HG03095 (cell line): ENCODE results near the gene ZNF750.

Source experiments
- ATAC-seq: cut with Tn5 transposase; IDR thresholded peaks from one replicate; pipeline ENCODE4 v1.9.1; 2021; ENCODE audit warnings: moderate library complexity; ENCODE audit not compliant: unreplicated experiment

ZNF750 gene

DNA sequence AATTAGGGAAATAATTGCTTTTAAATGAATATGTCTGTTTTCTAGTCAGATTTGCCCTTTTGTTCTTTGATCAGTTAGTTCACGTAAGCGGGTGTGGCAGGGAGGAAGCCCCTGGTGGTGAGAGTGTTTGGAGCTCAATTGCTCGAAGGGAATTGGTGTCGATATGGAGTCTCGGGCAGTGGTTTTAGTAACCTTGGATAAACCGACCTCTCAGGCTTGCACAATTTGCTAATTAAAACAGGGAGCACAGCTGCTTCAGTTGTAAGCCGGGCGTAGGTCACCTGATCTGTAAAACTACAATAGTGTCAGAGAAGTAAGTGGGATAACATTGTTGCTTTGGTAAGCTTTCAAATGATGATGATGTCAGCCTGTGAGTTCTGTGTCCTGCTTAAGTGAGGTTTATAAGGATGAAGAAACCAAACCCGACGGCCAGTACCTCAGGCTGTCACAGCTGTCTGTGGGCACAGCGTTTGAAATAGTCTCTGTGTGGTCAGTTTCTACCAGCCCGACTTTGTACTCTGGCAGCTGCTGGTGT is 2.9 kb downstream of the ZNF750 start:
- ATAC-seq: no peak

DNA sequence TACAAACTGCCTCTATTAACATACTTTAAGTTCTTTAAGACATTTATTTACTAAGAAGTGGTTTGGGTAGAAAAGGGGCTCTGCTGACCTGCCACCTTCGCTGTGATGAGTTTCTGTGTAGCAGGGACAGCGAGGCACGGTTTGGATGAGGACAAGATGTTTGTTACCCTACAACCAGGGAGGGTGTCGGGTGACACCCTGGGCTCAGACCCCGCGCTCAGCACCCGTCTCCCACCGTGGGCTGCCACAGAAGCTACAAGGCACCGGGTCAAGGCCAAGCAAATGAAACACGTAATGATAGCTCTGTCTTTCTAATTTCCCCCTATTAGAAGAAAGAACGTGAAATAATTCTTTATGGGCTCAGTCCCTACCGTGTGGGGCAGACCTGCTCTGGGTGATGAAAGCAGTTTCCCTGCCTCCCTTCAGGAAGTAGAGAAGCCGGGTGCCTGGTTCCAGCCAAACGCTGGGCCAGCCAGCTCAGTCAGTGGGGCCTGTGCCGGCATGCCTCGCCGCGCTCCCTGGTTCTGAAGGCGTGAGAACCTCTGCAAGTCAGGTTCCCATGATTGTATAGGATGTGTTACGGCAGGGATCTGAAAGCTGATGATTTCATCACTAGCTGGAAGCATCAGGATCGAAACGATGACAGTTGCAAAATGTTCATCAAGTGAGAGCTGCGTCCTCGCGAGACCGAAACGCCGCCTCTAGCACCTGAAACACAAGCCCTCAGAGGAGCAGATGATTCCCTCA is 3.9 kb downstream of the ZNF750 start:
- no peak for ATAC-seq

DNA sequence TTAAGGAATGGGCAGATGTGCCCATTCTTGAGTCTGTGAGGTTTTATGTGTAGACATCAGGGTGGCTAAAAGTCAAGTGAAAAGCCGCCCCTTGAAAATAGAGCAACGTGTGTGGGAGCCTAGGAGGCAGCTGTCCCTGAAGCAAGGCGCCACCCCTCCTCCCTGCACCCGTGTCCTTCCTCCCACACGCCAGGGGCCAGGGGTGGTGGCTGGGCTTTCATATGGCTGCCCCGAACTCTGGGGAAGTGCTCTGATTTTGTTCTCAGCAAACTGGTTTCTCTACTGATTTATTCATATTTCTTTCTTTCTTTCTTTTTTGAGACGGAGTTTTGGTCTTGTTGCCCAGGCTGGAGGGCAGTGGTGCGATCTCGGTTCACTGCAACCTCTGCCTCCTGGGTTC is 4.7 kb downstream of the ZNF750 start:
- no peak for ATAC-seq

DNA sequence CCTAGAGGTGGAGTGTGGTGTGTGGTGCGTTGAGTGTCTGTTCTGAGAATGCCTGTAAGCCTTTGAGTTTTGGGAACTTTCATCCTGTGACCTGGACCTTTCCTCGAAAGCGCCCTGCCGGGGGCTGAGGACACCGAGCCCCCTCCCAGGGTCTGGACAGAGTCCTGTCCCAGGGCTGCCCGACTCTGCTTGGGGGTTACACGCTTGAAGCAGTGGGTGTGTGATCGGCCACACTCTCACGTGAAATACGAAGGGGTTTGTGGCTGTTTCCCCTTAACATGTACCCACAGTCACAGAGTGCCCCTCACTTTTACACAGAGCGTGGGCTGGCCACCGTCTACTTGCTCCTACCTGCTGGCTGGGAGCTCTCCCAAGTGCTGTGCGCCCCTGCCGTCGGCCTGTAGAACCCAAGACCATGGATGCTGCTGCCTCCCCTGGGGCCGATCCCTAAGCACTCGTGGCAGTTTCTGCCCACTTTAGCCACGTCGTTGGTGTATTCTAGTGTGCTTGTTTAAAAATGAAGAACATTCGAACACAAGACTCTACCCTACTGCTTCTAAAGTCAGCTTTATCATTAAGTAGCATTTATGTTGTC is 6.8 kb downstream of the ZNF750 start:
- ATAC-seq: no peak

DNA sequence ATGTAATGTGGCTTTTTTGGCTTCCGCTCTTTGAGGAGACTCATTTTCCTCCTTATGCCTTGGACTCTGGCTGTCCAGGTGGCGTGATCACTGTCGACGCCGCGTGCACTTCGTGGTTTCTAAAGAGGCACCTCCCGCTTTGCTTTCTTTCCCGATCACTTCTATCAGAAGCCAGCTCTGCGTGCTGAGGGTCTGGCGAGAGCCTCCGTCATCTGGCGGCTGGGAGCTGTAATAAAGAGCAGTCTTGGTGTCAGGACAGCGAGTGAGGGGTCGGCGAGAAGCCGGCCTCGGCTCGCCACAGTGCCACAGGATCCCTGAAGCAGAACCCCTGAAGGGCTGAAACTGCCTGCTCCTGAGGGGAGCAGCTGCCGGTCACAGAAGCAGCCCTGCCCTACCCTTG is 7.4 kb downstream of the ZNF750 start:
- no peak for ATAC-seq

DNA sequence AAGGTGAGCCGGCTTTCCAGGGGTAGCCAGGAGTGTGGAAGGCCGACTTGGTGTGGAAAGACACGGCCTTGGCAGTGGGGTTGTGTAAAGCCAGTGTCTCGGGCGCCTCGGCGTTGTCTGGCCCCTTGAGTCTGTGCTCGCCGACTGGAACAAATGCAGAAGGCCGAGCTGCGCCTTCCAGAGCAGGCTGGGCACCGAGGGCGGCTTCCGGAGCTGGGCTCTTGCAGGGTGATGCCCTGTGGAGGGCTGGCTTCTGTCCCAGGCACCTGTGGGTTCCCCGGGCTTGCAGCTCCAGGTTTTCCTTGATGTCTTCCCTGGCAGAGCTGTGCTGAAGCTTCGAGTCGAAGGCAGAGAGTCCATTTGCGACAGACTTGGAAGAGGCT is 8.0 kb downstream of the ZNF750 start:
- ATAC-seq: no peak

DNA sequence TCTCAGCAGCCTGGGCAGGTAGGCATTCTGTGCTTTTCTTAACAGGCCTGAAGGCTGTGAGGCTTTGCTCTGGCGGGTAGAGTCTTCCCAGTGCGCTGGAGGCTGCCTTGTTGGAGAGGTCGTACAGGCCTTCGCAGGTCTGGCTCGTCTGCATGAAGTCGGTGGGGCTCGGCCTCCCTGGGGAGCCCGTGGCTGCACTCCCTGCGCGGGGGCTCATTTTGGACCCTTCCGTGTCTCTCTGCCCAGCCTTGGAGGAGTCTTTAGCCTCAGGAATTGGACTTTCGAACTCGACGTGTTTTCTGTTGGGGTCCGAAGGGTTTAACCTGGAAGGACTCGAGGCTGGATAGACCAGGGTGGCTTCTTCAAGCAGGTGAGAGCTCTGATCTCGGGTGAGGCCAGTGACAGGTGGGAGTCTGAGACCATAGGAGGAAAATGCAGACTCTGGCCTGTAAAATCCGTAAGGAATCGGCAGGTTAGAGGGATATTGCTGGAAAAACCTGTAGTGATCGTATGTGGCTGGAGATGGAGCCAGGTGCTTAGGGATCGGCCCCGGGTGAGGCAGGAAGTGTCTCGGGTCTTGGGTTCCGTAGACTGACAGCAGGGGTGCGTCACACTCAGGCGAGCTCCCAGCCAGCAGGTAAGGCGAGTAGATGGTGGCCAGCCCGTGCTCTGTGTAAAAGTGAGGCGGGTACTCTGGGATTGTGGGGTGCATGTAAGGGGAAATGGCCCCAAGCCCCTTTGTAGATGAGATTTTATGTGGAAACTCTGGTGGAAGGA is 8.6 kb downstream of the ZNF750 start:
- ATAC-seq: no peak

DNA sequence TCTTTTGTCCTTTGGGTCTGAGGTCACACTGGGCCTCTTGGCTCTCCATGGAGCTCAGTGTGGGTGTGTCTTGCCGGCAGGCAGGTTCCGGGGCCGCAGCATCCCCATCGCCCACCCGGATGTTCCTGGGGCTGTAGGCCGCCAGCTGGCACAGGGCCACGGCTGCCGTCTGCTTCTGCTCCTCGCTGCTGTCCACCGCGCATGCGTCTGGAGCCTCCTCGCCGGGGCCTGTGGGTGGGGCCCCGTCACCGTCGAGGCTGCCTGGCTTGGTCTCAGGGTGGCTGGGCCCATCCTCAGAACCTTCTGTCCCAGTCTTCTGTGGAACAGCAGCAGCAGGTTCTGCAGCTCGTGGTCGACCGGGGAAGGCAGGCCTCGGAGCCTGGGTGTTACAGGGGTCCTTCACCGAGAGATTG is 9.6 kb downstream of the ZNF750 start:
- ATAC-seq: no peak

DNA sequence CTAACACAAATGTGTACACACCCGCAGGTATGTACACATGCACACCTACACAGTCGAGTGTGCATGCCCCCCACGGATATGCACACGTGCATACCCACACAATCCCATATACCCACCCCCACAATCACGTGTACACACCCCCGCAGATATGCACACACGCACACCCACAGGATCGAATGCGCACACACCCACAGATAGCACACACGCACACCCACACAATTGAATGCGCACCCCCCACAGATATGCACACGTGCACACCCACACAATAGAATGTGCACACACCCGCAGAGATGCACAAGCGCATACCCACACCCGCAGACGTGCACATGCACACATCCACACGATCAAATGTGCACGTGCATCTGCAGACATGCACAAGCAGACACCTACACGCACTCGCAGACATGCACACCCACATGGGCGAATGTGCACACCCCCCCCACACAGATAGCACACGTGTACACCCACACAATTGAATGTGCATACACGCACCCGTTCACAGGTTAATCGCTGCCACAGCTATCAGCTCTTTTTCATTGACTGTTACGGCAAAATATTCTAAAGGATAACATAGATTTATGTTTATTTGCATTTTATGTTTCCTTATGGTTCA is 10.8 kb downstream of the ZNF750 start:
- no peak for ATAC-seq

DNA sequence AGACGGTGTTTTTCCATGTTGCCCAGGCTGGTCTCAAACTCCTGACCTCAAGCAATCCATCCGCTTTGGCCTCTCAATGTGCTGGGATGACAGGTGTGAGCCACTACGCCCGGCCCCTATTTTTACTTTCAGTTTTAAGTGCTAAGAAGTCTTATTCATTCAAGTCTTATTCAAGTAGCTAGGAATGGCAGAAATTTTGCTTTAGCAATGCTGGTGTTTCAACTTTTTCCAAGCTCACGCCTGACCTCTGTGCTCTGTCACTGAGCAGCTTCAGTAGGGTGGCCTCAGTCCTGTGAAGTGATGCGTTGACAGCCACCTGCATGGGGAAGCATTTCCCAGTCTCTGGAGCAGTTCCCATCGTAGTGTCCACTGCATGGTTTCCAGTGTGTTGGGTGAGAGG is 12.9 kb downstream of the ZNF750 start:
- ATAC-seq: no peak

DNA sequence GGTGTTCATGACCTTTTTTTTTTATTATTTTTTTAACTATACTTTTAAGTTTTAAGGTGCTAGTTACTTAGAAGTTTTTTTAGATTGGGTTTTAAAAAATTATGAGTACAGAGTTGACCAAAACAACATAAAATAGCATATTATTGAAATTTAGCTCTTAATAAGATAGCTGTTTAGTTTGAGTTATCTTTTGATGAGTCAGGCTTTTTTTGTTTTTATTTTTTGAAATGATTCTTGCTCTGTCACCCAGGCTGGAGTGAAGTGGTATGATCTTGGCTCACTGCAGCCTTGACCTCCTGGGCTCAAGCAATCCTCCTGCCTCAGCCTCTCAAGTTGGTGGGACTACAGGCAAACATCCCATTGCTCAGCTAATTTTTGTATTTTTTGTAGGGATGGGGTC is 13.6 kb downstream of the ZNF750 start:
- no peak for ATAC-seq

DNA sequence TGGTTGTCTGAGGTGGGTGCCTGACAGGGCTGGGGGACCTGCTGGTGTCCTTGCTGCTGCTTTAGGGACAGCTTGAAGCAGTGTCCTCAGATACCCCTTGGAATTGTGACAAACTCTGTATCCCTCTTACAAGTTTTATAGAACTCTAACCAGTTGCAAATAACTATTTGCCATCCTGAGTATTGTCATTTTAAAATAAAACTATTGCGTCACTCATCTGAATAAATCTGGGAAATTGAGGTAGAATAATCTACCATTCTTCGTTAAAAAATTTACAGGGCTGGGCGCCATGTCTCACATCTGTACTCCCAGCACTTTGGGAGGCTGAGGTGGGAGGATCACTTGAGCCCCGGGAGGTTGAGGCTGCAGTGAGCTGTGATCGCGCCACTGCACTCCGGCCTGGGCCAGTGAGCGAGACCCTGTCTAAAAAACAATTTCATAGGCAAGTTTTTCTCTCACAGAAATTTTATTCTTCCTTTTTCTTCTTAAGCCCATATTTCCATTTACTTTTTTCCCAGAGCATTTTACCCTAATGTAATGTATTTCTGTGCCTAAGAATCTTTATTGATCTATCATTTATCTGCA is 14.2 kb downstream of the ZNF750 start:
- no peak for ATAC-seq

DNA sequence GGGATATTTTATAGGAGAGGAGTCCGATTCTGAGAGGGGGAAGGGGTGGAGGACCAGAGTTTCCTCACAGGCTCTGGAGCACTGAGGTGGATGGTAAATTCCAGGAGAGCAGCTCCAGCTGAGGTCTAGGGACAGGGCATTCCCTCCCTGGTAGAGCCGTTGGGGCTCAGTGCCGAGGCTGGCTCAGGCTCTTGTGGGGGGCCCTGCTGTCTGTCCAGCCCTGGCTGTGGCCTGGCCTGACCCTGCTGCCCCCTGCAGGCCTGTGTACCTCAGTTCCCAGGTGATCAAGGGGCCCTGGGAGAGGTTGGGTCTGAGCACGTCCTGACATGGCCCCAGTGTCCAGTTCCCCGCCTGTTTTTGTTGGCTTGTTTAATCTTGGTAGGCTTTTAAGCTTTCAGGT is 16.8 kb downstream of the ZNF750 start:
- no peak for ATAC-seq

DNA sequence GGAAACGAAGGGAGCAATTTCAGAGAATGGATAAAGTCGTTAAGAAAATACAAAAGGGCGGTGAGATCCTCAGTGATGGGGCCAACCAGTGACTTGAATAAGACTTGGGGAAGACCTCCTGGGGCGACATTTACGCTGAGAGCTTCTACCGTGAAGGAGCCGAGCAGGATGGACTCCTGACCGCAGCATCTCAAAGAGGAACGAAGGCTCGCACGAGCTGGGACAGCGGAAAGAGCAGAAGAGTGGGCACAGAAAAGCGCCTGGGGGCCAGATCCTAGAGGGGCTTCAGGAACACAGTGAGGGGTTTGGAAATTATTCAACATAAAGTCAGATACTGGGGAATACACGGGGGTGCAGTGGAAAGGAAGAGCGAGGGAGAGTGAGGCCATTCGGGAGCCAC is 17.5 kb downstream of the ZNF750 start:
- no peak for ATAC-seq

DNA sequence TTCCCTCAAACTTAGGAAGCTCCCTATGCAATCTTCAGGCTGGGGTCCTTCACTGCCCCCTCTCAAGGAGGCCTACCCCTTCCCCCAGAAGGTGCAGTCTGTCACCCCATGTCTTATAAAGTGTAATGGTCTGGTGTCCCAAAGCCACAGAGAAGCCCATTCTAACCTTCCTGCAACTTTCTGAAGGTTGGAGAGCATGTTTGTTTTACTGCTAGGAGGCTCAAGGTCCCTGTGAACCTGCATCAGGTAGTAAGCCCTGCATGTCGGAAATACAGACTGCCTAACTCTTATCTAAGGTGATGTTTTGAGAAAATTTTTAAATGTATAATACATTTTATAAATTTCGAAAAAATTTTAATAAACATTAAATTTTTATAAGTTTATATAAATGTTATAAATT is 18.3 kb downstream of the ZNF750 start:
- no peak for ATAC-seq

DNA sequence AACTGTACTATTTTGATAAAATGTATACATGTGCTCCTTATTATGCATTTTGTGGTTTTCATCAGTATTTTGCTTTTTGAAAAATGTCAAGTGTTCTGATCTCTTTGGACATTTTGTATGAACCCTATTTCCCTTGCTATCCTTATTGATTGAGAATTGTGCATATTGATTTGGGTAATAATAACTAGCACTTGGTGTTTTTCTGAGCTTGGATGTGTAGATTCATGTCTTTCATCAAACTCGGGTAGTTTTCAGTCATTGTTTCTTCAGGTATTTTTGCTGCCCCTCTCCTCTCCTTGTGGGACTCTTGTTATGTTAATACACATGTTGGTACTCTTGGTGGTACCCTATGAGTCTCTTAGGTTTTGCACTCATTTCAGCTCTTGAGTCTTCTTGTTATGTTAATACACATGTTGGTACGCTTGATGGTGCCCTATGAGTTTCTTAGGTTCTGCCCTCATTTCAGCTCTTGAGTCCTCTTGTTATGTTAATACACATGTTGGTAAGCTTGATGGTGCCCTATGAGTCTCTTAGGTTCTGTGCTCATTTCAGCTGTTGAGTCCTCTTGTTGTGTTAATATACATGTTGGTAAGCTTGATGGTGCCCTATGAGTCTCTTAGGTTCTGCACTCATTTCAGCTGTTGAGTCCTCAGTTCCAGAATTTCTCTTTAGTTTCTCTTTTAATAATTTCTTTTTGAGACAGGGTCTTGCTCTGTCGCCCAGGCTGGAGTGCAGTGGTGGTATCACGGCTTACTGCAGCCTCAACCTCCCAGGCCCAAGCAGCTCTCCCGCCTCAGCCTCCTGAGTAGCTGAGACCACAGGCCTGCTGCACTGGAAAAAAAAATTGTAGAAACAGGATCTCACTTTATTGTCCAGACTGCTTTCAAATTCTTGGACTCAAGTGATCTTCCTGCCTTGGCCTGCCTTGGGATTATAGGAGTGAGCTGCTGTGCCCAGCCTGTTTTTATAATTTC is 19.3 kb downstream of the ZNF750 start:
- ATAC-seq: no peak

DNA sequence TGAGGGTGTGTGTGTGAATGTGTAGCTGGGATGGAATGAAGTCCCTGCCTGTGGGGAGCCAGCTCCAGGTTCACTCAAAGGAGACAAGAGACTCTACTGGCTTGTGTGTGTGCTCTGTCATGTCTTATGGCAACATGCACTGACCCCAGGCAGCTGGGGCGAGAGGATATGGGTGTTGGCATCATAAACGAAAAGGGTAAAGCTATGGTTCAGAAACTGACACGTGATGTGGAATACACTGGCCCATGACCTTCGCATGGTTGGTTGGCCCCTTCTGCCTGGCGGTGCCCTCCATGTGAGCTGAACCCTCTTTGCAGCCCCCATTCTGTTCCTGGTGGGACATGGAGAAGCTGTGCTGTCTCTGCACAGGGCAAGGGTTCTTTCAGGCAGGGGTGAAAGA is 21.9 kb downstream of the ZNF750 start:
- no peak for ATAC-seq

DNA sequence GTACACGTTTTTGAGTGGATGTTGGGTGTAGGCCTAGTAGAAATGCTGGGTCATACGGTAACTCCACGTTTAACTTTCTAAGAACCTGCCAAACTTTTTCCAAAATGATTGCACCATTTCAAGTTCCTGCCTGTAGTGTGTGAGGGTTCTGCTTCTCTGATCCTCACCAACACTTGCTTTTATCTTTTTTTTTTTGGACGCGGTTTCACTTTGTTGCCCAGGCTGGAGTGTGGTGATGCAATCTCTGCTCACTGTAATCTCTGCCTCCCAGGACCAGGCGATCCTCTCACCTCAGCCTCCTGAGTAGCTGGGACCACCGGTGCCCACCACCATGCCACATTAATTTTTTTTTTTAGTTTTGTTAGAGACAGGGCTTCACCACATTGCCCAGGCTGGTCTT is 23.5 kb downstream of the ZNF750 start:
- no peak for ATAC-seq

DNA sequence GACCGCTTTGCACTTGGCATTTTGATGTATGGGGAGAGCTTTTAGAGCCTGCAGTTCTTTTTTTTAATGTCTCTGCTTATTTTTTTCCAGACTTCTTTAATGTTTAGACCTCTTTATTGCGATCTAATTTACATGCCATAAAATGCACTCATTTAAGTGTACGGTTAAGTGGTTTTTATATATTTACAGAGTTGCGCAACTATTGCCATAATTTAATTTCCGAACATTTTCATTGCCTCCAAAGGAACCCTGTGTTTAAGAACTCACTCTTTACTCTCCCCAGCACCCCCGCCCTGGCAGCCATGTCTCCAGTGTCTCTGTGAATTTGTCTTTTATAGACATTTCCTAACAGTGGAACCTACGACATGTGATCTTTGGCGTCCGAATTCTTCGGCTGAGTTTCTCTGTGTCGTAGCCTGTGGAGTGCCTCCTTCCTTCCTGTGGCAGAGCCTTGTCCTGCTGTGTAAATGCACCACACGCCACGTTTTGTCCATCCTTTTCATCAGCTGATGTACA is 24.0 kb downstream of the ZNF750 start:
- no peak for ATAC-seq

DNA sequence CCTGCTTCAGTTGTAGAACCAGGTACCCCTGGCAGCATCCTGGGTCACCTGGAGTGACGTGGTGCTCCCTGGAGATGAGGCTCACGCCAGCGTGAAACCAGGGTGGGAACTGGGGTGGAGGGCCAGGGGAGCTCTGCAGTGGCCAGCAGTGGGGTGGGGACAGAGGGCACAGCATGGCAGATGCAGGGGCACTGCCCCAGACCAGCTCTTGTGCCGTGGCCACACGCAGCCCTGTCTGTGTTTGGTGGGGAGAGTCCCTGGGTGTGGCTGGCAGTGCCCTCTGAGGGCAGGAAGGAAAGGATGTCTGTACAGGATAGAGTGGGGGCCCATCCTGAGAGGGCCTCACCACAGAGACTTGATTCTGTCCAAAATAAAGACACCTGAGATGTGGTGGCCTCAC is 24.5 kb downstream of the ZNF750 start:
- ATAC-seq: no peak
